K562 (cell line): Measurements from ENCODE around the gene MMP7. TPM values are rescaled to one million over a fixed set of nuclear protein-coding genes. Genes with fewer than 3 reads are reported as not detected.

ENCODE experiments used
- ATAC-seq: fragments of 200-7000 bp; cut with Tn5 transposase; 3 replicates; pipeline ENCODE4 v1.9.1; 2020; ENCODE audit warnings: moderate library complexity
- BruUV-seq: library from RNA; stranded (reverse); fragments of 400-500 nt; replicated peaks from 2 replicates; lab custom pipeline; 2021; lab: Mats Ljungman, UMichigan
- CTCF ChIA-PET: fragments of 300-600 bp; formaldehyde crosslinking; extraction: SDS; loops from one replicate; lab custom pipeline; 2021; ENCODE audit warnings: low intra/inter-chr PET ratio; lab: Yijun Ruan, JAX
- POLR2A ChIA-PET: fragments of 300-600, 350-650 bp; sonication (Branson Sonifier 250); formaldehyde crosslinking; extraction: SDS; loops from one replicate; lab custom pipeline; 2021; ENCODE audit warnings: antibody characterized with exemption, inconsistent platforms; lab: Yijun Ruan, JAX
- DNase-seq, 4 experiments: peaks; one replicate each; pipeline versions ENCODE4 v3.0.0 to v3.0.0-alpha.2; 2011 to 2018; ENCODE audit warnings: low spot score in 3 of 4, mixed read lengths in 3 of 4; ENCODE audit errors: extremely low read depth in 1 of 4
- FAIRE-seq: peaks from 2 replicates; lab custom pipeline; 2011; peaks lifted over from hg19 to GRCh38; lab: Jason Lieb, UNC
- H2AFZ ChIP-seq: 2 replicates; pipeline ENCODE4 v1.6.0; 2011; ENCODE audit warnings: low read depth, low read length, control low read depth, inconsistent platforms
- H3K27ac ChIP-seq: fragments of 200-600 bp; 3 replicates; pipeline ENCODE4 v1.8.0; 2011; ENCODE audit warnings: low read depth, mild to moderate bottlenecking, control low read depth, inconsistent platforms, low read length, moderate library complexity, mixed read lengths; ENCODE audit errors: extremely low read depth
- H3K27me3 ChIP-seq, 2 experiments: fragments of 300-600 bp in 1 of 2; 2 replicates in 1 of 2; 3 replicates in 1 of 2; pipeline versions ENCODE4 v1.6.0 to v1.8.0; 2011; ENCODE audit warnings: inconsistent platforms in 2 of 2, low read length in 2 of 2, mild to moderate bottlenecking in 1 of 2, mixed read lengths in 1 of 2, moderate library complexity in 1 of 2; ENCODE audit not compliant: control insufficient read depth in 2 of 2, insufficient read depth in 2 of 2
- H3K36me3 ChIP-seq: fragments of 300-600 bp; 3 replicates; pipeline ENCODE4 v1.8.0; 2011; ENCODE audit warnings: mild to moderate bottlenecking, low read length, inconsistent platforms; ENCODE audit not compliant: control insufficient read depth, insufficient read depth
- H3K4me1 ChIP-seq, 2 experiments: fragments of 200-600 bp in 1 of 2; replicated peaks in 1 of 2; 2 replicates in 1 of 2; 3 replicates in 1 of 2; pipeline versions ENCODE4 v1.5.1 to v1.8.0; 2011; ENCODE audit warnings: inconsistent platforms in 2 of 2, low read length in 2 of 2, mild to moderate bottlenecking in 1 of 2, mixed read lengths in 1 of 2, moderate library complexity in 1 of 2; ENCODE audit not compliant: control insufficient read depth in 2 of 2, insufficient read depth in 2 of 2
- H3K4me2 ChIP-seq: 2 replicates; pipeline ENCODE4 v1.6.1; 2011; ENCODE audit warnings: low read length, control low read depth, inconsistent platforms, mixed read lengths; ENCODE audit not compliant: insufficient read depth
- H3K4me3 ChIP-seq: fragments of 200-600 bp; sonication (generic), shearing (Covaris generic); 2 replicates; pipeline ENCODE4 v1.5.1; 2016; ENCODE audit warnings: control low read depth, inconsistent platforms
- H3K79me2 ChIP-seq: fragments of 200-600 bp; 3 replicates; pipeline ENCODE4 v1.8.0; 2011; ENCODE audit warnings: low read length, inconsistent platforms; ENCODE audit not compliant: control insufficient read depth, insufficient read depth
- H3K9ac ChIP-seq, 2 experiments: 2 replicates each; pipeline versions ENCODE4 v1.6.0 to v1.6.1; 2011; ENCODE audit warnings: low read depth in 2 of 2, low read length in 2 of 2, control low read depth in 1 of 2, inconsistent platforms in 1 of 2, mild to moderate bottlenecking in 1 of 2, mixed read lengths in 1 of 2; ENCODE audit not compliant: insufficient read depth in 1 of 2
- H3K9me1 ChIP-seq: one replicate; pipeline ENCODE4 v1.6.0; 2011; ENCODE audit warnings: inconsistent platforms, mild to moderate bottlenecking, low read length, moderate library complexity; ENCODE audit not compliant: control insufficient read depth, insufficient read depth
- H3K9me3 ChIP-seq: replicated peaks from 2 replicates; pipeline ENCODE4 v1.5.1; 2011; ENCODE audit warnings: low read depth, low read length, inconsistent platforms; ENCODE audit not compliant: control insufficient read depth, insufficient read depth
- H4K20me1 ChIP-seq: replicated peaks from 2 replicates; pipeline ENCODE4 v1.6.1; 2011; ENCODE audit warnings: low read length, inconsistent platforms, mixed read lengths; ENCODE audit not compliant: control insufficient read depth, insufficient read depth
- ARID2 ChIP-seq: fragments of 450-650 bp; IDR thresholded peaks from 2 replicates; pipeline ENCODE4 v1.6.1; 2017; ENCODE audit warnings: antibody characterized with exemption, mild to moderate bottlenecking
- CBFB ChIP-seq: sonication (generic); formaldehyde crosslinking; IDR thresholded peaks from 2 replicates; pipeline ENCODE4 v1.4.0; 2020; ENCODE audit warnings: mild to moderate bottlenecking, missing genetic modification reagents
- TRIM25 ChIP-seq: fragments of 450-650 bp; IDR thresholded peaks from 2 replicates; pipeline ENCODE4 v1.7.0; 2016; ENCODE audit warnings: borderline replicate concordance
- ZNF764 ChIP-seq: fragments of 250-450 bp; sonication (Bioruptor Pico); IDR thresholded peaks from 2 replicates; pipeline ENCODE4 v1.4.0; 2020; ENCODE audit warnings: low read depth, mild to moderate bottlenecking, moderate library complexity
- ZNF766 ChIP-seq: fragments of 200-800 bp; sonication (Bioruptor generic); conservative IDR thresholded peaks from 2 replicates; pipeline ENCODE4 v1.6.1; 2016; ENCODE audit warnings: missing genetic modification characterization, missing compliant biosample characterization
- WGBS: fragments of 100-300 bp; shearing (Covaris generic); methylation state at CpG from one replicate; pipeline ENCODE4 v1.1.6; 2016; ENCODE audit warnings: low coverage, mixed read lengths; ENCODE audit not compliant: insufficient coverage; ENCODE audit errors: missing lambda C conversion rate; 5-methylcytosine and 5-hydroxymethylcytosine counted together
- in situ Hi-C: fragments of 300-500 bp; cut with MboI; formaldehyde crosslinking; loops from 4 replicates; pipeline ENCODE4 v1.15.0; 2018; ENCODE audit warnings: inconsistent platforms, mixed read lengths
- intact Hi-C: fragments of 100-400 bp; cut with micrococcal nuclease; formaldehyde crosslinking; loops from 2 replicates; pipeline ENCODE4 v1.14.2; 2022
- polyA plus RNA-seq, 8 experiments: library from polyadenylated mRNA; depleted of rRNA in 4 of 8; stranded (reverse) in 5 of 8; unstranded in 3 of 8; fragments of >200 nt; fragmentation: Nextera tagmentation in 2 of 8; fragmentation: Illumina TruSeq in 1 of 8; extraction: Ambion mirVana in 2 of 8; extraction: Trizol in 1 of 8; gene quantifications; 2 replicates each; pipeline versions ENCODE4 v1.2.1 to v1.2.3, GENCODE V29; 2011 to 2014; ENCODE audit warnings: inconsistent platforms in 1 of 8, missing spikeins in 1 of 8
- total RNA-seq, 7 experiments: library from RNA; depleted of rRNA in 6 of 7; stranded (reverse); fragments of >200 nt in 6 of 7; fragmentation: Illumina TruSeq in 2 of 7; extraction: Trizol in 2 of 7; gene quantifications; 2 replicates each; pipeline versions ENCODE4 v1.2.1 to v1.2.3, GENCODE V29; 2011 to 2021; ENCODE audit warnings: low replicate concordance in 1 of 7
- TF ChIP-seq, protein P1 (sequence below): fragments of 150-350 bp; IDR thresholded peaks from 2 replicates; pipeline ENCODE4 v1.6.1; 2014; ENCODE audit warnings: low read depth, mild to moderate bottlenecking, low read length, borderline replicate concordance
- TF ChIP-seq, protein P2 (sequence below), 2 experiments: IDR thresholded peaks; 2 replicates each; pipeline ENCODE4 v1.6.1; 2011; ENCODE audit warnings: borderline replicate concordance in 1 of 2, control low read depth in 1 of 2, low read depth in 1 of 2, low read length in 1 of 2, mild to moderate bottlenecking in 1 of 2, mixed read lengths in 1 of 2, moderate library complexity in 1 of 2; ENCODE audit not compliant: insufficient read depth in 1 of 2, insufficient read length in 1 of 2, poor library complexity in 1 of 2, severe bottlenecking in 1 of 2; ENCODE audit errors: extremely low read depth in 1 of 2
- TF ChIP-seq, protein P3 (sequence below): conservative IDR thresholded peaks from 2 replicates; pipeline ENCODE4 v1.6.1; 2011; ENCODE audit warnings: low read depth, mild to moderate bottlenecking, low read length; ENCODE audit not compliant: control insufficient read depth
- TF ChIP-seq, protein P4 (sequence below): fragments of 200-400 bp; formaldehyde crosslinking; IDR thresholded peaks from 2 replicates; pipeline ENCODE4 v1.6.1; 2017; ENCODE audit warnings: mild to moderate bottlenecking, low read depth, low read length, moderate library complexity

The MMP7 gene
- total and polyA plus RNA-seq, 9 of the 15 experiments (the other 6 are each of a cell fraction or from before 2014, with no cell fraction given) = 0.13 TPM; not detected in 8

- DNase-seq (no peak), FAIRE-seq (no peak), ATAC-seq (no peak)
- intact Hi-C loops (no loop called here), in situ Hi-C loops (no loop called here)
- CTCF ChIA-PET = no interaction called here
- Histone ChIP-seq H3K27me3 (no peaks in the 10 kb centered on the region), H3K4me3 (no peak overlapping the region), H3K4me1 (no peaks in the 10 kb centered on the region), H4K20me1 (no peaks in the 10 kb centered on the region), H3K4me2 (no peak overlapping the region), H3K9me3 (no peaks in the 10 kb centered on the region), H3K9me1 (no peaks in the 10 kb centered on the region), H3K79me2 (no peaks in the 10 kb centered on the region), H3K27ac (no peak overlapping the region), H3K9ac (no peak overlapping the region), H2AFZ (no peak overlapping the region), H3K36me3 (no peaks in the 10 kb centered on the region)
- POLR2A ChIA-PET = no interaction called here
- WGBS = 3% methylated on average over 8 of the region's 8 CpGs
- no TSS peak for BruUV-seq
- TF ChIP-seq TRIM25 = no peak
- no peak for TF ChIP-seq ZNF764
- TF ChIP-seq, protein P1, sequence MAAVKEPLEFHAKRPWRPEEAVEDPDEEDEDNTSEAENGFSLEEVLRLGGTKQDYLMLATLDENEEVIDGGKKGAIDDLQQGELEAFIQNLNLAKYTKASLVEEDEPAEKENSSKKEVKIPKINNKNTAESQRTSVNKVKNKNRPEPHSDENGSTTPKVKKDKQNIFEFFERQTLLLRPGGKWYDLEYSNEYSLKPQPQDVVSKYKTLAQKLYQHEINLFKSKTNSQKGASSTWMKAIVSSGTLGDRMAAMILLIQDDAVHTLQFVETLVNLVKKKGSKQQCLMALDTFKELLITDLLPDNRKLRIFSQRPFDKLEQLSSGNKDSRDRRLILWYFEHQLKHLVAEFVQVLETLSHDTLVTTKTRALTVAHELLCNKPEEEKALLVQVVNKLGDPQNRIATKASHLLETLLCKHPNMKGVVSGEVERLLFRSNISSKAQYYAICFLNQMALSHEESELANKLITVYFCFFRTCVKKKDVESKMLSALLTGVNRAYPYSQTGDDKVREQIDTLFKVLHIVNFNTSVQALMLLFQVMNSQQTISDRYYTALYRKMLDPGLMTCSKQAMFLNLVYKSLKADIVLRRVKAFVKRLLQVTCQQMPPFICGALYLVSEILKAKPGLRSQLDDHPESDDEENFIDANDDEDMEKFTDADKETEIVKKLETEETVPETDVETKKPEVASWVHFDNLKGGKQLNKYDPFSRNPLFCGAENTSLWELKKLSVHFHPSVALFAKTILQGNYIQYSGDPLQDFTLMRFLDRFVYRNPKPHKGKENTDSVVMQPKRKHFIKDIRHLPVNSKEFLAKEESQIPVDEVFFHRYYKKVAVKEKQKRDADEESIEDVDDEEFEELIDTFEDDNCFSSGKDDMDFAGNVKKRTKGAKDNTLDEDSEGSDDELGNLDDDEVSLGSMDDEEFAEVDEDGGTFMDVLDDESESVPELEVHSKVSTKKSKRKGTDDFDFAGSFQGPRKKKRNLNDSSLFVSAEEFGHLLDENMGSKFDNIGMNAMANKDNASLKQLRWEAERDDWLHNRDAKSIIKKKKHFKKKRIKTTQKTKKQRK = no peak
- TF ChIP-seq, protein P2, sequence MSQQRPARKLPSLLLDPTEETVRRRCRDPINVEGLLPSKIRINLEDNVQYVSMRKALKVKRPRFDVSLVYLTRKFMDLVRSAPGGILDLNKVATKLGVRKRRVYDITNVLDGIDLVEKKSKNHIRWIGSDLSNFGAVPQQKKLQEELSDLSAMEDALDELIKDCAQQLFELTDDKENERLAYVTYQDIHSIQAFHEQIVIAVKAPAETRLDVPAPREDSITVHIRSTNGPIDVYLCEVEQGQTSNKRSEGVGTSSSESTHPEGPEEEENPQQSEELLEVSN (IDR thresholded peaks at IDR 0.05; ENCODE audit: borderline replicate concordance in 1 of 2, extremely low read depth in 1 of 2, insufficient read depth in 1 of 2, insufficient read length in 1 of 2, low read depth in 1 of 2, low read length in 1 of 2, poor library complexity in 1 of 2, severe bottlenecking in 1 of 2) = no peak
- no peak for TF ChIP-seq ZNF766
- TF ChIP-seq, protein P3, sequence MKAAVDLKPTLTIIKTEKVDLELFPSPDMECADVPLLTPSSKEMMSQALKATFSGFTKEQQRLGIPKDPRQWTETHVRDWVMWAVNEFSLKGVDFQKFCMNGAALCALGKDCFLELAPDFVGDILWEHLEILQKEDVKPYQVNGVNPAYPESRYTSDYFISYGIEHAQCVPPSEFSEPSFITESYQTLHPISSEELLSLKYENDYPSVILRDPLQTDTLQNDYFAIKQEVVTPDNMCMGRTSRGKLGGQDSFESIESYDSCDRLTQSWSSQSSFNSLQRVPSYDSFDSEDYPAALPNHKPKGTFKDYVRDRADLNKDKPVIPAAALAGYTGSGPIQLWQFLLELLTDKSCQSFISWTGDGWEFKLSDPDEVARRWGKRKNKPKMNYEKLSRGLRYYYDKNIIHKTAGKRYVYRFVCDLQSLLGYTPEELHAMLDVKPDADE = no peak
- TF ChIP-seq CBFB = no peak
- no peak for TF ChIP-seq ARID2
- TF ChIP-seq, protein P4, sequence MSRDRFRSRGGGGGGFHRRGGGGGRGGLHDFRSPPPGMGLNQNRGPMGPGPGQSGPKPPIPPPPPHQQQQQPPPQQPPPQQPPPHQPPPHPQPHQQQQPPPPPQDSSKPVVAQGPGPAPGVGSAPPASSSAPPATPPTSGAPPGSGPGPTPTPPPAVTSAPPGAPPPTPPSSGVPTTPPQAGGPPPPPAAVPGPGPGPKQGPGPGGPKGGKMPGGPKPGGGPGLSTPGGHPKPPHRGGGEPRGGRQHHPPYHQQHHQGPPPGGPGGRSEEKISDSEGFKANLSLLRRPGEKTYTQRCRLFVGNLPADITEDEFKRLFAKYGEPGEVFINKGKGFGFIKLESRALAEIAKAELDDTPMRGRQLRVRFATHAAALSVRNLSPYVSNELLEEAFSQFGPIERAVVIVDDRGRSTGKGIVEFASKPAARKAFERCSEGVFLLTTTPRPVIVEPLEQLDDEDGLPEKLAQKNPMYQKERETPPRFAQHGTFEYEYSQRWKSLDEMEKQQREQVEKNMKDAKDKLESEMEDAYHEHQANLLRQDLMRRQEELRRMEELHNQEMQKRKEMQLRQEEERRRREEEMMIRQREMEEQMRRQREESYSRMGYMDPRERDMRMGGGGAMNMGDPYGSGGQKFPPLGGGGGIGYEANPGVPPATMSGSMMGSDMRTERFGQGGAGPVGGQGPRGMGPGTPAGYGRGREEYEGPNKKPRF = no peak
Measured at GRCh38 chr11:102552447-102553194, 22.1 kb upstream of the MMP7 start.
